Astrocyte (in vitro differentiated cells and primary cell): ENCODE results near the gene PRKG1. TPM values are rescaled to one million over a fixed set of nuclear protein-coding genes. Genes with fewer than 3 reads are reported as not detected.
A peak's percentile ranks its signal among the peaks of the same experiment; 100 is the strongest.

Experiments used
- DNase-seq: peaks from one replicate; pipeline ENCODE4 v3.0.0-alpha.2; 2010; ENCODE audit warnings: low read depth
- FAIRE-seq: peaks from 2 replicates; lab custom pipeline; 2011; peaks lifted over from hg19 to GRCh38; lab: Jason Lieb, UNC
- H2AFZ ChIP-seq: 2 replicates; pipeline ENCODE4 v1.6.0; 2012; ENCODE audit warnings: low read depth, low read length, inconsistent platforms
- H3K27ac ChIP-seq: 2 replicates; pipeline ENCODE4 v1.5.1; 2011; ENCODE audit warnings: low read depth, low read length, inconsistent platforms
- H3K27me3 ChIP-seq: 2 replicates; pipeline ENCODE4 v1.6.0; 2011; ENCODE audit warnings: low read length, inconsistent platforms; ENCODE audit not compliant: insufficient read depth
- H3K36me3 ChIP-seq: 2 replicates; pipeline ENCODE4 v1.5.1; 2011; ENCODE audit warnings: low read length, inconsistent platforms; ENCODE audit not compliant: insufficient read depth
- H3K4me1 ChIP-seq: 2 replicates; pipeline ENCODE4 v1.5.1; 2011; ENCODE audit warnings: low read length, inconsistent platforms; ENCODE audit not compliant: insufficient read depth
- H3K4me2 ChIP-seq: 2 replicates; pipeline ENCODE4 v1.6.0; 2012; ENCODE audit warnings: low read length, inconsistent platforms
- H3K4me3 ChIP-seq: 2 replicates; pipeline ENCODE4 v1.5.1; 2011; ENCODE audit warnings: low read depth, mild to moderate bottlenecking, low read length, inconsistent platforms; ENCODE audit not compliant: insufficient read depth
- H3K79me2 ChIP-seq: 2 replicates; pipeline ENCODE4 v1.6.0; 2012; ENCODE audit warnings: mild to moderate bottlenecking, low read length, inconsistent platforms; ENCODE audit not compliant: insufficient read depth
- H3K9ac ChIP-seq: 2 replicates; pipeline ENCODE4 v1.6.0; 2012; ENCODE audit warnings: mild to moderate bottlenecking, low read length, inconsistent platforms
- H3K9me3 ChIP-seq: 2 replicates; pipeline ENCODE4 v1.5.1; 2012; ENCODE audit warnings: low read depth, mild to moderate bottlenecking, low read length, inconsistent platforms; ENCODE audit not compliant: insufficient read depth
- H4K20me1 ChIP-seq: 2 replicates; pipeline ENCODE4 v1.6.0; 2012; ENCODE audit warnings: low read length, inconsistent platforms; ENCODE audit not compliant: insufficient read depth
- H3K27ac Mint-ChIP-seq: one replicate; pipeline ENCODE4 v1.8.0; 2021; ENCODE audit warnings: mild to moderate bottlenecking, mixed read lengths; ENCODE audit not compliant: unreplicated experiment
- H3K27me3 Mint-ChIP-seq: one replicate; pipeline ENCODE4 v1.8.0; 2021; ENCODE audit warnings: low read depth, mixed read lengths; ENCODE audit not compliant: unreplicated experiment
- H3K36me3 Mint-ChIP-seq: one replicate; pipeline ENCODE4 v1.8.0; 2021; ENCODE audit warnings: low read depth, mixed read lengths; ENCODE audit not compliant: unreplicated experiment
- H3K4me1 Mint-ChIP-seq: one replicate; pipeline ENCODE4 v1.8.0; 2021; ENCODE audit warnings: low read depth, mixed read lengths; ENCODE audit not compliant: unreplicated experiment
- H3K4me3 Mint-ChIP-seq: one replicate; pipeline ENCODE4 v1.8.0; 2021; ENCODE audit warnings: mild to moderate bottlenecking, moderate library complexity, mixed read lengths; ENCODE audit not compliant: unreplicated experiment
- H3K9me3 Mint-ChIP-seq: one replicate; pipeline ENCODE4 v1.8.0; 2021; ENCODE audit warnings: mild to moderate bottlenecking, mixed read lengths; ENCODE audit not compliant: unreplicated experiment
- CTCF ChIP-seq: IDR thresholded peaks from 2 replicates; pipeline ENCODE4 v1.5.1; 2011; ENCODE audit warnings: low read depth, mild to moderate bottlenecking, inconsistent platforms, low read length, moderate library complexity; ENCODE audit not compliant: insufficient read depth
- EZH2 ChIP-seq: IDR thresholded peaks from 2 replicates; pipeline ENCODE4 v1.6.1; 2012; ENCODE audit warnings: mild to moderate bottlenecking, low read length, inconsistent platforms; ENCODE audit not compliant: insufficient read depth
- total RNA-seq: library from RNA; stranded (reverse); gene quantifications from 2 replicates; pipeline ENCODE4 v1.2.1, GENCODE V29; 2021

The PRKG1 gene
- total RNA-seq, 1 donor from 2014 or later, result 3.1 TPM

- DNase-seq (peak; percentile 5), FAIRE-seq (no peak)
- H3K27me3 ChIP-seq, result peaks cover 6% of the 10 kb centered on the region
- H3K79me2 ChIP-seq, result no peaks in the 10 kb centered on the region
- H3K27ac Mint-ChIP-seq, result no peak overlapping the region
- no peaks in the 10 kb centered on the region for H3K9me3 ChIP-seq
- H3K36me3 Mint-ChIP-seq, result no peaks in the 10 kb centered on the region
- no peaks in the 10 kb centered on the region for H3K4me1 Mint-ChIP-seq
- TF ChIP-seq EZH2 (no peak), CTCF (no peak)
- peak overlapping the region; percentile 84 for H3K4me3 ChIP-seq
- H2AFZ ChIP-seq, result peak overlapping the region; percentile 99
- H3K36me3 ChIP-seq, result no peaks in the 10 kb centered on the region
- peaks cover 30% of the 10 kb centered on the region for H3K27me3 Mint-ChIP-seq
- H3K4me3 Mint-ChIP-seq, result peak overlapping the region; percentile 95
- H4K20me1 ChIP-seq, result no peaks in the 10 kb centered on the region
- no peaks in the 10 kb centered on the region for H3K4me1 ChIP-seq
- no peak overlapping the region for H3K27ac ChIP-seq
- peak overlapping the region; percentile 77 for H3K9ac ChIP-seq
- no peaks in the 10 kb centered on the region for H3K9me3 Mint-ChIP-seq
- peak overlapping the region; percentile 95 for H3K4me2 ChIP-seq
Measured at GRCh38 chr10:51073453-51074237, 642 bp upstream of the PRKG1 start.

GRCh38 chr10:51075043-51075872 is 971 bp downstream of the PRKG1 start:
- TF ChIP-seq EZH2 (no peak), CTCF (no peak)
- FAIRE-seq (no peak), DNase-seq (no peak)
- Histone ChIP-seq H3K4me2 (peak overlapping the region; percentile 95), H3K4me3 (peak overlapping the region; percentile 84), H3K27ac (no peak overlapping the region), H3K27me3 (peaks cover 6% of the 10 kb centered on the region), H3K79me2 (no peaks in the 10 kb centered on the region), H4K20me1 (no peaks in the 10 kb centered on the region), H3K9me3 (no peaks in the 10 kb centered on the region), H2AFZ (peak overlapping the region; percentile 99), H3K4me1 (no peaks in the 10 kb centered on the region), H3K36me3 (no peaks in the 10 kb centered on the region), H3K9ac (peak overlapping the region; percentile 77)
- Mint-ChIP-seq H3K36me3 (no peaks in the 10 kb centered on the region), H3K4me1 (peaks cover 8% of the 10 kb centered on the region), H3K9me3 (no peaks in the 10 kb centered on the region), H3K27me3 (peaks cover 30% of the 10 kb centered on the region), H3K4me3 (peak overlapping the region; percentile 95), H3K27ac (no peak overlapping the region)
